Left cardiac atrium (tissue), 4 donors: ENCODE measurements around the gene PRRC2B. TPM values are rescaled to one million over a fixed set of nuclear protein-coding genes. Genes with fewer than 3 reads are reported as not detected.

Source experiments
- ATAC-seq, 2 donors: fragments of 200-7000 bp; cut with Tn5 transposase; one replicate each; pipeline ENCODE4 v1.9.1; 2020; ENCODE audit warnings: mild to moderate bottlenecking in 2 of 2, moderate library complexity in 2 of 2
- DNase-seq: peaks from one replicate; pipeline ENCODE4 v3.0.0-alpha.2; 2020
- intact Hi-C, 2 donors: fragments of 100-400 bp; cut with DNase I; formaldehyde crosslinking; loops; one replicate each; pipeline versions ENCODE4 v1.14.1 to v1.15.1; 2022 to 2023
- total RNA-seq, 2 donors: library from RNA; stranded (reverse); fragmentation: NEBNext Ultra II Directional; extraction: Animal tissue kit (Norgen Biotek cat#: 25700); gene quantifications; one replicate each; pipeline ENCODE4 v1.2.1, GENCODE V29; 2021
- donor health status: DM: no; HTN: yes; CAD: no.
- donor health status: DM: no; HTN: yes; CAD: no; lungs with severe emphysema.
- donor health status: DM: yes; HTN: yes; CAD: no.
- donor health status: Dilated cardiomyopathy.

Gene PRRC2B
- total RNA-seq, 2 donors from 2014 or later = 136 to 155 TPM

GRCh38 chr9:131422241-131422792, 28.4 kb downstream of the PRRC2B start:
- DNase-seq = peak; percentile 59
- ATAC-seq = peak; percentile 73 to 74
- intact Hi-C loops = loop anchor here in 1 of 2 donors (5.0 kb wide), 1 partner anchor 50 kb away; no protein-coding TSS in a partner anchor

DNA sequence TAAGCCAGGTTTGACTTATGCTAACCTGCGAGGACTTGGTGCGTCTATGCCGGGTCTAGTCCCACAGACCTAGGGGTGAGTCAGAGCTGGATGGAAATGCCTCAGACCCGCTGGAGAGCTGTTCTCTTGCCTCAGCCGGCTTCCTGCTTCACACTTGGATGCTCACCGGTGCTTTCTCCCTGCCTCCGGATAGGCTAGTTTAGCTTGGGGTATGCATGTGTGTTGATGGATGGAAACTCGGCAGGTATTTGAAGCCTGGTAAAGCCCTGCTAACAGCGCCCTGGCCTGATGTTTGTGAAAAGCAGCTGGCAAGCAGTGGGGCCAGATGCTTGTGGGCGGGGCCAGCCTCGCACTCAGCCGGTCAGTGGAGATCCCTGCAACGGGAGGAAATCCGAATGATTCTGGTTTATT, 29.3 kb downstream of the PRRC2B start:
- intact Hi-C loops = loop anchor here in 1 of 2 donors (5.0 kb wide), 1 partner anchor 51 kb away; no protein-coding TSS in a partner anchor
- DNase-seq = peak; percentile 62
- peak; percentile 76 to 89 for ATAC-seq

DNA sequence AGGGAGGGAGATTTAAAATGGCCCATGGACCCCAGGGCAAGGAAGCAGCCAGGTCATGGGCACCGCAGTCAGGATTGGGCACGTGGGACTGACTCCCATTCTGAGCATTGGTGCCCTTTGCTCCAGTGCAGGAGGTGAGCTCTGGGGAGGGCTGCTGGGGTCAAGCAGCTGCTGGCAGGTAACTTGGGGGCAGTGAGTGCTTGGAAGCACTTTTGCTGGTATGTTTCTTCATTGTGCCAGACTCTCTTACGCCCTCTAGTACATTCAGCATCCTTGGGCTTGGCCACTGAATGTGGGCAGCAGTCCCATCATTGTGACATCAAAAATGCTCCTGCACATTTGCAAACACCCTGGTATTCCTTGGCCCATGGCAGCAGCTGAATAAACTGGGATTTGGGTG, 32.7 kb downstream of the PRRC2B start:
- DNase-seq (no peak), ATAC-seq (peak in 1 of 2 donors; percentile 17)
- intact Hi-C loops = no loop called here

DNA sequence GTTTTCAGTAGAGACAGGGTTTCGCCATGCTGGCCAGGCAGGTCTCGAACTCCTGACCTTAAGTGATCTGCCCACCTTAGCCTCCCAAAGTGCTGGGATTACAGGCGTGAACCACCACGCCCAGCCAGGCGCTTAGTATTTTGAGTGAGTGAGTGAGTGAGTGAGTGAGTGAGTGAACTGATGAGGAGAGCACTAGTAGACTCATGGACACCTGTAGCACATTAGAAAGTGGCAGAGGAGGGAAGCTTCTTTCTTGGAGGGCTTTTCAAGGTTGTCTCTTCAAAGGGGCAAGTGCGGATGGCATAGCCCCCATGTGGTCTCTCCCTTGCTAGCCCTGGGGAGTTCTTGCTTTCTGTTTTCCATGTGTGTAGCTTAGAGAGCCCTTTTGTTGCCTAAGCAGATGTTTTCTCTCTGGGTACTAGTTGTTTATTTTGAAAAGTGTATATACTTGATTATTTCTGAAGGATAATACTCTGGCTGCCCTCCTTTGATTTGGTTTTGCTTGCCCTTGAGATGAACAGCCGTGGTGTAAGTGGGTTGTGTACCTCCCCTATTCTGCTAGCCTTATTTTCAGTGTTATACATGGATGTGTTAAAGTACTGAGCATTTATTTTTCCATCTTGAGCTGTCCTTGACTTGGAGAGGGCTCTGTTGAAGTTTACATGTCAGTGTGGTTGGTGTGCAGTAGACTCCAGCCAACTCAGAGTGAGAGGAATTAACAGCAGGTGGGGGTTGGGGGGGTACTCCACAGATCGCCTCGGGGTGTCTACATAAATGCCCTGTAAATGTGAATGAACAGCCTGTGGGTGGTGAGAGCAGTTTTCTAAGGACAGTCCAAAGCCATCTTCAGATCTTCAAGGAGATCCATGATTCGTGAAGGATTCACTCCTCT, 35.5 kb downstream of the PRRC2B start:
- no peak for ATAC-seq

DNA sequence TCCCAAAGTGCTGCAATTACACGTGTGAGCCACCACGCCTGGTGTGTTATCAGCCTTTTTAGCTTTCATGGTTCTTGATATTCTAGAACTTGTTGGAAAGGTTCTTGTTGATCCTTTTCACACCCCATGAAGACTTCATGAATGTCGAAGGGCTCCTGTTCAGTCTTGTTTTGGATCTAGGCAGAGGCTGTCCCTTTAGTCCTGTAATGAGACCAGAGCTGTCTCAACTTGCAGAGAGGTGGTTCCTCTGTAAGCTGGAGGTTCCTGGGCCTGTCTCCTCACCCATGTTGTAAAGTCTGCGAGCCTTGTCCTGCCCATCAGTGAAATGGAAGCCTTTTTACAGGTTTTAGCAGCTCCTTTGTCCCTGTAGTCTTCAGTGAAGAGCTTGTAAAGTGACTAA, 38.2 kb downstream of the PRRC2B start:
- DNase-seq (no peak), ATAC-seq (no peak)
- intact Hi-C loops = no loop called here

More for the DNA sequence above, 35.5 kb downstream of the PRRC2B start:
- intact Hi-C loops = no loop called here
- no peak for DNase-seq

DNA sequence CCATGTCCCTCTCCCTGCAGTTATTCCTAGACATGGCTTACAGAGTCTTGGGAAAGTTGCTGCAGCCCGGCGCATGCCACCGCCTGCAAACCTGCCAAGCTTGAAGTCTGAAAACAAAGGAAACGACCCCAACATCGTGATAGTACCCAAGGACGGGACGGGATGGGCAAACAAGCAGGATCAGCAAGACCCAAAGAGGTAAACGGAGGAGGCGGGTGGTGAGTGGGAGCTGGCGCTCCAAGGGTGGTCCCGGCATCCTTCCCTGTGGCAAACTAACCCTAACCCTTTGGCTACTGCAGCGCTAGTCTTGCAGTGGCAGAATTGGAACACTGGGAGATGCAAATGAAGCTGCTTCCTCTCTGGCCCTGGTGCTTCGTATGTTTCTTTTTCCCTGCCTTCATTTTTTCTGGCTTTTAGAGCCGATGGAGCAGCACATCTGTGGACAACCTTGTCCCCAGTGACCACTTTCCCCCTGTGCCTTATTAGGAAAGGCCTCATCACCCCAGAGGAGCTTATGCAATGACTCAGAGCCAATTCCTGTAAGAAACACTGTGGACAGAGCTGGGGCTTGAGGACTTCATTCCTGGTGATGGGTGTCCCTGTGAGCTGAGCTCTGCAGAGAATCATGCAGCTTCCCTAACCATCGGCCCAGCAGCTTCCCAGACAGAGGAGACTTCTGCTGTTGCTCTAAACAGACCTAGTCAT, 38.9 kb downstream of the PRRC2B start:
- peak; percentile 45 to 67 for ATAC-seq
- no peak for DNase-seq
- intact Hi-C loops = no loop called here

- ATAC-seq (no peak), DNase-seq (no peak)
- intact Hi-C loops = no loop called here
Observed at GRCh38 chr9:131433302-131433854, 39.5 kb downstream of the PRRC2B start.

DNA sequence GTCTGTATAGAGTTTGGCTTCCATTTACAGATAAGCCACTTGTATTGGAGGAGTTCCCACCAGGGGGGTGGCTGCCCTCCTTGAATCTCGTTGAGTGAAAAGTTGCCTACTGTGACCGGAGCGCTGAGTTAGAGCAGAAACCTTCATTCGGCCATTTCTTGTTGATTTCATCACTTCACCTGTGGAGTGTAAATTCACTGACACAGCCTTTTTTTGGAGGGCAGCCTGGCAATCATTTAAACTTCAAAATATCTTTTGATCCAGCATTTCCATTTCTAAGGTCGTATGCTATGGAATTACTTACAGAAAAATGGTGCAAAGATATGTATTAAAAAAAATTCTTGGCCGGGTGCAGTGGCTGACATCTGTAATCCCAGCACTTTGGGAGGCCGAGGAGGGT, 40.8 kb downstream of the PRRC2B start:
- ATAC-seq = no peak
- no peak for DNase-seq
- intact Hi-C loops = no loop called here

GRCh38 chr9:131436376-131436775, 42.5 kb downstream of the PRRC2B start:
- intact Hi-C loops = no loop called here
- ATAC-seq (peak; percentile 80 to 86), DNase-seq (peak; percentile 71)

- DNase-seq = no peak
- no peak for ATAC-seq
- intact Hi-C loops = no loop called here
Observed at GRCh38 chr9:131436865-131437271, 43.0 kb downstream of the PRRC2B start.

DNA sequence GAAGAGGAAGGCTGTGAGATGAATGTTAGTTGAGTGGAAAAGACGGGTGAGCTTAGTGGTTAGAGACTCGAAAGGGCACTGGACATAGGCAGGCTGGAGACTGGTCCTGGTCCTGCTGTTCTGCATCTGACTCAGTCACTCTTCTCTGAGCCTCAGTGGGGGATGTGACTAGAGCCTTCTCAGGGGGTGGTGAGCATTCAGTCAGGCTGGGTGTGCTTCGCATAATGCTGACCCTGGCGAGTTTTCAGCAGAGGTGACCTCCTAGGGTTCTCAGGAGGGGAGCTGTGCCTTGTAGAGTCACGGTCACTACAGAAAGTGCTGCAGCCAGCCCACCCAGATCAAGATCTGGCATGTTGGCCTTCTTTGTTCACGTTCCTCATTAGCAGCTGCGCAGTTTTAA, 44.3 kb downstream of the PRRC2B start:
- no peak for DNase-seq
- intact Hi-C loops = no loop called here
- no peak for ATAC-seq

DNA sequence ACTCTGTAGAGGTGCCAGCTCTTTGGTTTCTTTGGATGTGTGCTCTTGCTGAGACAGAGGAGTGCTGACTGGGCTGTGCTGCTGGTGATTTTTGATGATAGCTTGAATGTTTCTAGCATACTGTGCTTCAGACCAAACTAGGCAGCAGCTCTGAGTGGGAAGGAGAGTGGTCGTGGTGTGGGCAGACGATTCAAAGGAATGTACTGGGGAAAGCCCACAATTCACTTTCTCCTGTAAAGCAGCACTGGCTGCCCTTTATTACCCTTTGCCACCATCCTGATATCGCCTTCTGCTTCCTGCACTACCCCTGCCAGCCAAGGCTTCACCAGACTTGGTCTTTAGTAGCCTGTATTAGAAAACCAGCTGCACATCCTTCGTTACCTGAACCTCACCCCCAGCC, 45.3 kb downstream of the PRRC2B start:
- intact Hi-C loops = no loop called here
- ATAC-seq = no peak

DNA sequence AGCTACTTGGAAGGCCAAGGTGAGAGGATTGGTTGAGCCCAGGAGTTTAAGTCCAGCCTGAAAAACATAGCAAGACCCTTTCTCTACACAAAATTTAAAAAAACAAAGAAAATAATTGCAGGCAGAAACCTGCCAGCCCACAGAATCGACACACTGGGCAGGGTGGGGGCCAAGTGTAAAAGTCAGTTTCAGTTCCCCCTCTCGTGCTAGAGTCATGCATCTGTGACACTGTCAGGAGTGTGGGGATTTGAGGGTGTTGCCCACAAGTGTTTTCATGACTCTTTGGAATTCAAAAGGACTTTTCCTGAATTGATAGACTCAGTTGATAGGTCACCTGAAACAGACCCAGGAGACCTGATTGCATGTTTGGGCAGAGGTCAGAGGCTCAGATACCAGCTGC, 47.6 kb downstream of the PRRC2B start:
- ATAC-seq (no peak), DNase-seq (no peak)
- intact Hi-C loops = no loop called here

More for the DNA sequence above, 45.3 kb downstream of the PRRC2B start:
- no peak for DNase-seq

DNA sequence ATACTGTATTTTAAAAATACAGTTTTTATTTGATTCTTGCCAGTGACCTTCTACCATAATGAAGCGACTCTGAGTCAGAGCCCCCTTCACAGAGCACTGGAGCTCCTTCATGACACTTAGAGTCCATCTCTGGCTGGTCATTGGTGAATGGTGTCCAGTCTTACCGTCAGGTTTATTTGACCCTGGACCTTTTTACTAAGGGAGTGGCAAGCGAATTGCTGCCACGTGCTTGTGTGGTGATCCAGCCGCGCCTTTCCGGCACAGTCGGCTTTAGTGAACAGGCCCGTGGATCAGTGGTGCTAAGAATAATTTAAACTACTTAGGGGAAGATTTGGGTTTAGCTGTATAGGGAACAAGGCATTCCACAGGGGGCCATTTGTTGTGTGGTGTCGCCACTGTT, 48.5 kb downstream of the PRRC2B start:
- no peak for DNase-seq
- ATAC-seq = no peak
- intact Hi-C loops = no loop called here

DNA sequence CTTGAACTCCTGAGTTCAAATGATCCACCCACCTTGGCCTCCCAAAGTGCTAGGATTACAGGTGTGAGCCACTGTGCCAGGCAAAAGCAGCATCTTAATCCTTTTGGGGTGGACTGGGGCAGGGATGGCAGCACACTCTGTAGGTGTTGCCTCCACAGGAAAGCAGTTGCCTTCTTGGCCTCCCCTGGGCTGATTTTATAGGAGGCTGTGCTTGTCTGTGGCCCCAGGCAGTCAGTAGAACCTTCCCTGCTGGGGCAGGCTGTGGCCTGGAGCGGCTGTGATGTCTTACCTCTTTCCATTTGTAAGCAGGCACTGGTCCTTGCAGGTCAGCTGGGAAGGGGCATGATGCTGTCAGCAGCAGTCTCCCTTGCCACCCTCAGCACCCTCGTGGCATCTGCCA, 49.8 kb downstream of the PRRC2B start:
- DNase-seq (no peak), ATAC-seq (no peak)
- intact Hi-C loops = no loop called here

- DNase-seq = no peak
- ATAC-seq = no peak
- intact Hi-C loops = no loop called here
Observed at GRCh38 chr9:131446276-131446675, 52.4 kb downstream of the PRRC2B start.

DNA sequence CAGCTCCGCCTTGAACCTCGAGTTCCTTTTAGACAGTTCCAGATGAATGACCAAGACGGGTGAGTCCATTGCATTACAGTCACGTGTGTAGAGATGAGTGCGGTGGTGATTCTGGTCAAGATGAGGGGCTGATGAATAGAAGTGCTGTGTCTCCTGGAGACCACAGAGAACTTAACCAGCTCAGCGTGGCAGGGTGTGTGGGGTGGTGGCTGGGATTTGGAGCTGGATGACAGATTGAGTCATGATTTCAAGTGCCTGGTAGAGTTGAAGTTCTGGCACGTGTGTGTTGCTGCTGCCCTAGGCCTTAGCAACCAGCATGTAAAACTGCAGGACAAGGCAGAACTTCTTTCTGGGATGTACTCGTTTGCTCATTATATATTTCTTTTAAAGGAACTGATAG, 53.3 kb downstream of the PRRC2B start:
- intact Hi-C loops = no loop called here
- peak in 1 of 2 donors; percentile 81 for ATAC-seq
- DNase-seq = no peak

GRCh38 chr9:131447600-131447999, 53.7 kb downstream of the PRRC2B start:
- ATAC-seq (no peak), DNase-seq (no peak)
- intact Hi-C loops = no loop called here

GRCh38 chr9:131448818-131449217, 54.9 kb downstream of the PRRC2B start:
- ATAC-seq (no peak), DNase-seq (no peak)
- intact Hi-C loops = no loop called here

- no peak for ATAC-seq
- intact Hi-C loops = no loop called here
Observed at GRCh38 chr9:131449276-131449675, 55.4 kb downstream of the PRRC2B start.

More at GRCh38 chr9:131449276-131449675, 55.4 kb downstream of the PRRC2B start:
- DNase-seq = no peak
